K562 (cell line): ENCODE measurements around the gene ATG7.

Experiments
- GTF2E2 ChIP-seq: fragments of 200-800 bp; sonication (Bioruptor generic); IDR thresholded peaks from 2 replicates; pipeline ENCODE4 v1.6.1; 2016; ENCODE audit warnings: missing genetic modification characterization, missing compliant biosample characterization
- KDM1A ChIP-seq, 2 experiments: fragments of 450-650 bp; IDR thresholded peaks; 2 replicates each; pipeline ENCODE4 v1.6.1; 2016; ENCODE audit warnings: mild to moderate bottlenecking in 2 of 2
- TF ChIP-seq, protein P1 (sequence below): sonication (generic); formaldehyde crosslinking; IDR thresholded peaks from 2 replicates; pipeline ENCODE4 v1.9.0; 2022; ENCODE audit warnings: mild to moderate bottlenecking, missing genetic modification reagents

DNA sequence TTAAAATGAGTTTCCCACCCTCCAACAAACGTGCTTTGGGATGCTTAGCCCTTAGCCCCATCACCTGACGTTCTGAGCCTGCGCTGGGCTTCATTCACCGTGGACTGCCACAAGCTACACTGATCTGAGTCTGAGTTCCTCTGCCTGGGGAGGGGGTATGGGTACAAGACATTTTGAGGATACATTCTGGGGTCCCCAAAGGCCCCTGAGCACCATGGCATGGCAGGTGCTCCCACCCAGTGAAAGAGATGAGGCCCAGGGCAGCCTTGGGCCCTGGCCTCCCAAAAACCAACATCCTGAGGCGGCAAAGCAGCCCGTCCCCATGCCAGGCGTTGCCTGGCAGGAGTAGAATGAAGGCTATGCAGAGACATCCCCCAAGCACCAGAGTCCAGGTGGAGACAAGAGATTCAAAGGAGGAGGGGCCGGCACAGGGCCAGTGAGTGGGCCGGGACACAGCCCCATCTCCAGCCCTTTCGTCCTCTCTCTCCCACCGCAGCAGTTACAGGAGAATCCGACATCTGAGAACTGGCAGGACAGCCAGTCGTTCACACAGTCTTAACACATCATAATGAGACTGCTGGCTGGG lies 297.1 kb downstream of the ATG7 start:
- TF ChIP-seq, protein P1, sequence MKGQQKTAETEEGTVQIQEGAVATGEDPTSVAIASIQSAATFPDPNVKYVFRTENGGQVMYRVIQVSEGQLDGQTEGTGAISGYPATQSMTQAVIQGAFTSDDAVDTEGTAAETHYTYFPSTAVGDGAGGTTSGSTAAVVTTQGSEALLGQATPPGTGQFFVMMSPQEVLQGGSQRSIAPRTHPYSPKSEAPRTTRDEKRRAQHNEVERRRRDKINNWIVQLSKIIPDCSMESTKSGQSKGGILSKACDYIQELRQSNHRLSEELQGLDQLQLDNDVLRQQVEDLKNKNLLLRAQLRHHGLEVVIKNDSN (CRISPR knock-in tag), result no peak
- TF ChIP-seq KDM1A (IDR thresholded peaks at IDR 0.05) (no peak), GTF2E2 (tag) (no peak)
